Measurements from ENCODE around the gene ATP8A2. TPM values are rescaled to one million over a fixed set of nuclear protein-coding genes. Genes with fewer than 3 reads are reported as not detected.

ATP8A2 gene
- total RNA-seq, 1 donor from 2014 or later, result 1.7 TPM

- Histone ChIP-seq H3K4me1 (no peaks in the 10 kb centered on the region), H3K4me3 (no peak overlapping the region), H3K36me3 (no peaks in the 10 kb centered on the region), H3K9me3 (no peaks in the 10 kb centered on the region), H3K27me3 (ENCODE audit: low read depth) (no peaks in the 10 kb centered on the region), H3K27ac (no peak overlapping the region)
- DNase-seq (no peak), ATAC-seq (no peak)
- TF ChIP-seq, protein P1, sequence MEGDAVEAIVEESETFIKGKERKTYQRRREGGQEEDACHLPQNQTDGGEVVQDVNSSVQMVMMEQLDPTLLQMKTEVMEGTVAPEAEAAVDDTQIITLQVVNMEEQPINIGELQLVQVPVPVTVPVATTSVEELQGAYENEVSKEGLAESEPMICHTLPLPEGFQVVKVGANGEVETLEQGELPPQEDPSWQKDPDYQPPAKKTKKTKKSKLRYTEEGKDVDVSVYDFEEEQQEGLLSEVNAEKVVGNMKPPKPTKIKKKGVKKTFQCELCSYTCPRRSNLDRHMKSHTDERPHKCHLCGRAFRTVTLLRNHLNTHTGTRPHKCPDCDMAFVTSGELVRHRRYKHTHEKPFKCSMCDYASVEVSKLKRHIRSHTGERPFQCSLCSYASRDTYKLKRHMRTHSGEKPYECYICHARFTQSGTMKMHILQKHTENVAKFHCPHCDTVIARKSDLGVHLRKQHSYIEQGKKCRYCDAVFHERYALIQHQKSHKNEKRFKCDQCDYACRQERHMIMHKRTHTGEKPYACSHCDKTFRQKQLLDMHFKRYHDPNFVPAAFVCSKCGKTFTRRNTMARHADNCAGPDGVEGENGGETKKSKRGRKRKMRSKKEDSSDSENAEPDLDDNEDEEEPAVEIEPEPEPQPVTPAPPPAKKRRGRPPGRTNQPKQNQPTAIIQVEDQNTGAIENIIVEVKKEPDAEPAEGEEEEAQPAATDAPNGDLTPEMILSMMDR (IDR thresholded peaks at IDR 0.05), result no peak
- intact Hi-C loops (cut with DNase I), result no loop called here
Measured at GRCh38 chr13:25927363-25927762, 555.6 kb downstream of the ATP8A2 start.

- Histone ChIP-seq H3K27me3 (ENCODE audit: low read depth) (no peaks in the 10 kb centered on the region), H3K4me1 (no peaks in the 10 kb centered on the region), H3K36me3 (no peaks in the 10 kb centered on the region), H3K27ac (no peak overlapping the region), H3K9me3 (no peaks in the 10 kb centered on the region), H3K4me3 (no peak overlapping the region)
- TF ChIP-seq, protein P1 (IDR thresholded peaks at IDR 0.05), result no peak
- DNase-seq (no peak), ATAC-seq (no peak)
- intact Hi-C loops (cut with DNase I), result no loop called here
Measured at GRCh38 chr13:25927932-25928331, 556.2 kb downstream of the ATP8A2 start.

GRCh38 chr13:25928941-25929505 is 557.2 kb downstream of the ATP8A2 start:
- H3K27me3 ChIP-seq (ENCODE audit: low read depth), result no peaks in the 10 kb centered on the region
- no peaks in the 10 kb centered on the region for H3K36me3 ChIP-seq
- ATAC-seq (no peak), DNase-seq (no peak)
- no peaks in the 10 kb centered on the region for H3K4me1 ChIP-seq
- intact Hi-C loops (cut with DNase I), result no loop called here
- no peak overlapping the region for H3K4me3 ChIP-seq
- TF ChIP-seq, protein P1 (IDR thresholded peaks at IDR 0.05), result no peak
- no peak overlapping the region for H3K27ac ChIP-seq
- H3K9me3 ChIP-seq, result no peaks in the 10 kb centered on the region

GRCh38 chr13:25929816-25930215 is 558.0 kb downstream of the ATP8A2 start:
- no peaks in the 10 kb centered on the region for H3K4me1 ChIP-seq
- DNase-seq (no peak), ATAC-seq (no peak)
- no peak overlapping the region for H3K4me3 ChIP-seq
- H3K27ac ChIP-seq, result no peak overlapping the region
- no peaks in the 10 kb centered on the region for H3K27me3 ChIP-seq (ENCODE audit: low read depth)
- no peaks in the 10 kb centered on the region for H3K9me3 ChIP-seq
- TF ChIP-seq, protein P1 (IDR thresholded peaks at IDR 0.05), result no peak
- no peaks in the 10 kb centered on the region for H3K36me3 ChIP-seq
- intact Hi-C loops (cut with DNase I), result no loop called here

DNA sequence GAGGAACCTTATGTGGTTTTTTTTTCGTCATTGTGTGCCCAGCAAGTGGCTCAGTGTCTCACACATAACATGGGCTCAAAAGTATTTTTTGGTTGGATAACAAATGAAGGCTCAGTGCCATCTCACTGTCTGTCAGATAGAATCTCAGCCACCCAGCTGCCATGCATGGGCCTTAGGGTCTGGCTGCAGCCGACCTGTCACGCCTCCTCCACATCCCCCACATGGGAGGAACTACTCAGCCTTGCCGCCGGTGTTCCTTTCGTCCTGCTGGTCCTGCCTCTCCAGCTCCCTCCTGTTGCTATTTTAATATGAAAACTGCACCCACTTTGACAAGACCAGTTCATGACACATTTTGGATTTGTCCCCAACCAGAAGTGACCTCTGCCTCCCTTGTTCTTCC is 558.9 kb downstream of the ATP8A2 start:
- H3K36me3 ChIP-seq, result no peaks in the 10 kb centered on the region
- intact Hi-C loops (cut with DNase I), result no loop called here
- no peak overlapping the region for H3K27ac ChIP-seq
- H3K4me1 ChIP-seq, result no peaks in the 10 kb centered on the region
- ATAC-seq (no peak), DNase-seq (no peak)
- TF ChIP-seq, protein P1 (IDR thresholded peaks at IDR 0.05), result no peak
- H3K27me3 ChIP-seq (ENCODE audit: low read depth), result no peaks in the 10 kb centered on the region
- no peak overlapping the region for H3K4me3 ChIP-seq
- no peaks in the 10 kb centered on the region for H3K9me3 ChIP-seq

Measured in lower lobe of right lung (tissue), 2 donors.